HEK293T (cell line): Measurements from ENCODE around the gene PSMD3.
A peak's percentile ranks its signal among the peaks of the same experiment; 100 is the strongest.

ENCODE experiments used
- CTCF ChIA-PET: fragments of 350-600 bp; formaldehyde crosslinking; extraction: SDS; loops from one replicate; lab custom pipeline; 2021; ENCODE audit warnings: antibody characterized with exemption, inconsistent platforms; lab: Yijun Ruan, JAX
- POLR2A ChIA-PET: fragments of 350-600 bp; formaldehyde crosslinking; extraction: SDS; loops from one replicate; lab custom pipeline; 2020; ENCODE audit warnings: antibody characterized with exemption, inconsistent platforms; lab: Yijun Ruan, JAX
- DNase-seq: peaks from one replicate; pipeline ENCODE4 v3.0.0; 2012; ENCODE audit warnings: mixed read lengths; ENCODE audit errors: extremely low spot score
- ARNT ChIP-seq: fragments of 450-650 bp; IDR thresholded peaks from 2 replicates; pipeline ENCODE4 v1.6.1; 2017; ENCODE audit warnings: mild to moderate bottlenecking
- BHLHE40 ChIP-seq: fragments of 450-650 bp; IDR thresholded peaks from 2 replicates; pipeline ENCODE4 v1.6.1; 2016; ENCODE audit warnings: mild to moderate bottlenecking, moderate library complexity, borderline replicate concordance
- CTBP1 ChIP-seq: fragments of 450-650 bp; IDR thresholded peaks from 2 replicates; pipeline ENCODE4 v1.6.1; 2016; ENCODE audit warnings: borderline replicate concordance
- ELF4 ChIP-seq: fragments of 450-650 bp; IDR thresholded peaks from 2 replicates; pipeline ENCODE4 v1.6.1; 2017; ENCODE audit warnings: antibody characterized with exemption
- FOXA1 ChIP-seq: fragments of 450-650 bp; IDR thresholded peaks from 2 replicates; pipeline ENCODE4 v1.6.1; 2016; ENCODE audit warnings: mild to moderate bottlenecking
- FOXK2 ChIP-seq: fragments of 450-650 bp; IDR thresholded peaks from 2 replicates; pipeline ENCODE4 v1.6.1; 2016; ENCODE audit warnings: mild to moderate bottlenecking
- FOXM1 ChIP-seq: fragments of 450-650 bp; IDR thresholded peaks from 2 replicates; pipeline ENCODE4 v1.6.1; 2017; ENCODE audit warnings: mild to moderate bottlenecking, borderline replicate concordance
- HDGF ChIP-seq: fragments of 450-650 bp; IDR thresholded peaks from 2 replicates; pipeline ENCODE4 v1.6.1; 2017; ENCODE audit warnings: antibody characterized with exemption, borderline replicate concordance
- L3MBTL2 ChIP-seq: fragments of 450-650 bp; conservative IDR thresholded peaks from 2 replicates; pipeline ENCODE4 v1.6.1; 2016; ENCODE audit warnings: mild to moderate bottlenecking
- LEF1 ChIP-seq: fragments of 450-650 bp; IDR thresholded peaks from 2 replicates; pipeline ENCODE4 v1.6.1; 2017; ENCODE audit warnings: mild to moderate bottlenecking, borderline replicate concordance
- NFRKB ChIP-seq: fragments of 450-650 bp; IDR thresholded peaks from 2 replicates; pipeline ENCODE4 v1.6.1; 2016; ENCODE audit warnings: mild to moderate bottlenecking, moderate library complexity
- PKNOX1 ChIP-seq: fragments of 450-650 bp; IDR thresholded peaks from 2 replicates; pipeline ENCODE4 v1.6.1; 2016
- SP1 ChIP-seq: fragments of 450-650 bp; IDR thresholded peaks from 2 replicates; pipeline ENCODE4 v1.6.1; 2017
- SUZ12 ChIP-seq: fragments of 450-650 bp; IDR thresholded peaks from 2 replicates; pipeline ENCODE4 v1.6.1; 2016; ENCODE audit warnings: mild to moderate bottlenecking
- TARDBP ChIP-seq: fragments of 450-650 bp; IDR thresholded peaks from 2 replicates; pipeline ENCODE4 v1.6.1; 2016
- ZNF384 ChIP-seq: fragments of 450-650 bp; IDR thresholded peaks from 2 replicates; pipeline ENCODE4 v1.6.1; 2016

PSMD3 gene

GRCh38 chr17:39938140-39938869 is 42.3 kb upstream of the PSMD3 start:
- CTCF ChIA-PET: interaction anchor here (1.1 kb wide), 1 partner anchor 40 kb away, joined by 3 read pairs; no protein-coding TSS in a partner anchor
- no peak for DNase-seq
- no peak for TF ChIP-seq ARNT
- TF ChIP-seq SP1: no peak
- no peak for TF ChIP-seq HDGF
- TF ChIP-seq CTBP1: no peak
- POLR2A ChIA-PET: interaction anchor here (0.8 to 1.7 kb wide), 4 partner anchors 11 to 202 kb away, joined by 3 to 6 read pairs (median 3); partner anchors contain the start of genes CASC3, LRRC3C, ORMDL3 and PSMD3

- ChIA-PET CTCF (interaction anchor here (0.6 to 0.7 kb wide), 2 partner anchors 11 to 857 kb away, joined by 3 read pairs; no protein-coding TSS in a partner anchor), POLR2A (interaction anchor here (1.5 to 1.7 kb wide), 2 partner anchors 12 to 41 kb away, joined by 5 to 6 read pairs; partner anchors contain the start of genes LRRC3C, ORMDL3 and PSMD3)
- TF ChIP-seq FOXA1 (no peak), ZNF384 (no peak), L3MBTL2 (no peak), HDGF (no peak), ELF4 (no peak), FOXK2 (no peak), CTBP1 (no peak)
- no peak for DNase-seq
Measured at GRCh38 chr17:39939106-39939505, 41.5 kb upstream of the PSMD3 start.

GRCh38 chr17:39939588-39940419 is 40.8 kb upstream of the PSMD3 start:
- peak; percentile 23 for DNase-seq
- TF ChIP-seq HDGF: no peak
- TF ChIP-seq PKNOX1: no peak
- TF ChIP-seq FOXK2: no peak
- no peak for TF ChIP-seq ZNF384
- no peak for TF ChIP-seq FOXA1
- no peak for TF ChIP-seq L3MBTL2
- no peak for TF ChIP-seq CTBP1
- TF ChIP-seq TARDBP: no peak
- no peak for TF ChIP-seq ELF4
- no peak for TF ChIP-seq ARNT
- no peak for TF ChIP-seq LEF1
- no peak for TF ChIP-seq SP1
- TF ChIP-seq NFRKB: no peak
- TF ChIP-seq SUZ12: no peak
- no peak for TF ChIP-seq BHLHE40
- no peak for TF ChIP-seq FOXM1
- CTCF ChIA-PET: interaction anchor here (0.6 to 0.7 kb wide), 3 partner anchors 12 to 858 kb away, joined by 3 read pairs; no protein-coding TSS in a partner anchor
- POLR2A ChIA-PET: interaction anchor here (1.5 to 1.7 kb wide), 2 partner anchors 12 to 40 kb away, joined by 5 to 6 read pairs; partner anchors contain the start of genes LRRC3C, ORMDL3 and PSMD3

GRCh38 chr17:39943702-39944392 is 36.8 kb upstream of the PSMD3 start:
- TF ChIP-seq FOXK2 (no peak), TARDBP (no peak), LEF1 (no peak), SP1 (no peak), SUZ12 (no peak), FOXM1 (no peak), PKNOX1 (no peak), NFRKB (no peak), ELF4 (no peak), ZNF384 (no peak), BHLHE40 (no peak), L3MBTL2 (no peak), ARNT (no peak), HDGF (no peak), CTBP1 (no peak), FOXA1 (no peak)
- no peak for DNase-seq
- CTCF ChIA-PET: interaction anchor here (0.6 kb wide), 1 partner anchor 142 kb away, joined by 3 read pairs; no protein-coding TSS in a partner anchor
- POLR2A ChIA-PET: no interaction called here

GRCh38 chr17:39944393-39944711 is 36.3 kb upstream of the PSMD3 start:
- no peak for TF ChIP-seq PKNOX1
- no peak for TF ChIP-seq ZNF384
- no peak for TF ChIP-seq SUZ12
- no peak for TF ChIP-seq SP1
- TF ChIP-seq FOXK2: no peak
- TF ChIP-seq ARNT: no peak
- TF ChIP-seq TARDBP: no peak
- TF ChIP-seq LEF1: no peak
- TF ChIP-seq ELF4: no peak
- no peak for TF ChIP-seq CTBP1
- TF ChIP-seq NFRKB: no peak
- TF ChIP-seq BHLHE40: no peak
- TF ChIP-seq HDGF: no peak
- TF ChIP-seq L3MBTL2: no peak
- no peak for TF ChIP-seq FOXA1
- TF ChIP-seq FOXM1: no peak
- POLR2A ChIA-PET: no interaction called here
- CTCF ChIA-PET: interaction anchor here (0.6 kb wide), 1 partner anchor 142 kb away, joined by 3 read pairs; no protein-coding TSS in a partner anchor
- DNase-seq: no peak
